Mesenteric fat pad (tissue), 1 donor: ENCODE data around the gene ASCL1. TPM values are rescaled to one million over a fixed set of nuclear protein-coding genes. Genes with fewer than 3 reads are reported as not detected.

Experiments
- DNase-seq: peaks from one replicate; pipeline ENCODE4 v3.0.0-alpha.2; 2020; ENCODE audit warnings: low spot score
- total RNA-seq: library from RNA; stranded (reverse); fragmentation: NEBNext Ultra II Directional; extraction: Animal tissue kit (Norgen Biotek cat#: 25700); gene quantifications from one replicate; pipeline ENCODE4 v1.2.1, GENCODE V29; 2021
- donor health status: DM: yes; HTN: yes; CAD: no.

The ASCL1 gene
- total RNA-seq, 1 donor from 2014 or later = not detected

DNA sequence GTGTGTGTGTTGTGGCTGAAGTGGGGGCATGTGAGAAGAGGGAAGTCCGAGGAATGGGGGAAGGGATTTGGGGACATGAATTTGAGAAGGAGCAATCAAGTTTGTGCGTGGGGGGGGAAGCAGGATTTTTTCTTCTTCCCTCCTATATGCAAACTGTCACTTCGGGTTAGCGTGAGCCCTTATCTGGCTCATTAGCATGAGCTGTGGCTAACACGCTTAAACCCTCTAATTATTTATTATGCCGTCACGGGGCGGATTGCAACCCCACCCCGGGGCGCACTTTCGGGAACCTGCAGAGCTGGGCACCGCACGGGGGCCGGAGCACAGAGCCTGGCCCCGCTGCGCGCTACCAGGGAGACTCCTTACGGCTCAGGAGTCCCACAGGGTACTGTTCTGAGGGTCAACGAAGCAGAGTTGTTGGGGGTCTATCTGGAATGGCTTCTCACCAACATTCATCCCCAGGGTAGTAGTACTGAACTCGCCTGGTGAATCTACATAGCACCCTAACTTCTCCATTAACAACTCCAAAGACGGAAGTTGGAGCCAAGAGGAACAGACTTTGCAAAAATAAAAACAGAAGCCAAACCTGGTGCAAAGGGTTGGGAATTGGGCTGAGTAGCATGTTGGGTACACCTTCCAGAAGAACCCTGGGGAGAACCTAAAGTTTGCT, 6.4 kb upstream of the ASCL1 start:
- no peak for DNase-seq

DNA sequence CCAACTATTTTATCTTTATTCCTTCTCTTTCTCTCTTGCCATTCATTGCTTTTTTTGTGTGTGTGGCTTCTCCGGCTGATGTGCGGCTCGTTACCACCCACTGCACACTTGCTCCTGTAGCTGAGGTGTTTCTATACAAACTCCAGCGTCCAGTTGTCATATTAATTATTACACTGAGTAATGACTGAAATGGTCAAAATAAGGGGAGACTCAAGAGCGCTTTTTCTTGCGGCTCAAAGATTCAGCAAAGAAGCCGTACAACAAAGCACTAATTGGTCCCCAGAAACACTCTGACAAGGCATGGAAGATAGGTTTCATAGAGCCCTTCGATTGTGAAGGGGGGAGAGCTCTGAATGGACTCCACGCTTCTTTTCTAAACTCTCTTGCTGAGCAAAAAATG, 5.6 kb upstream of the ASCL1 start:
- no peak for DNase-seq

GRCh38 chr12:102953221-102953620, 4.3 kb upstream of the ASCL1 start:
- DNase-seq = no peak

DNA sequence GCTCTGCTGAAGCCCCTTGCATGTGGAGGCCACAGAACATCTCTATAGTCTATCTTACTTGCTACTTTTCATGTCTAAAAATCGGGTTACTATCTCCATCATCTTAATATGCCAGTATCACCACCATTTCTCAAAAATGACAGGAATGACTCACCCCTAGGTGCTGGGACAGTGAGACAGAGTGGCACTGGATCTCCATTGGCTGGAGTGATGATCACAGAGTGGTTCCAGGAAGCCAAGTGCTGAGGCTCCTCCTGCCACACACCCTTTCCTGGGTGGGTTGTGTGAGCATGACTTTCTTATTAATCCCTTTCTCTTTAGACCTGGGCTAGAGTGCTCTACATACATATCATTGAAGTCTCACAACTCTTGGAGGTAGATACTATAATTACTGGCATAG, 3.3 kb upstream of the ASCL1 start:
- no peak for DNase-seq

- DNase-seq = no peak
Measured at GRCh38 chr12:102955926-102956737, 1.3 kb upstream of the ASCL1 start.

DNA sequence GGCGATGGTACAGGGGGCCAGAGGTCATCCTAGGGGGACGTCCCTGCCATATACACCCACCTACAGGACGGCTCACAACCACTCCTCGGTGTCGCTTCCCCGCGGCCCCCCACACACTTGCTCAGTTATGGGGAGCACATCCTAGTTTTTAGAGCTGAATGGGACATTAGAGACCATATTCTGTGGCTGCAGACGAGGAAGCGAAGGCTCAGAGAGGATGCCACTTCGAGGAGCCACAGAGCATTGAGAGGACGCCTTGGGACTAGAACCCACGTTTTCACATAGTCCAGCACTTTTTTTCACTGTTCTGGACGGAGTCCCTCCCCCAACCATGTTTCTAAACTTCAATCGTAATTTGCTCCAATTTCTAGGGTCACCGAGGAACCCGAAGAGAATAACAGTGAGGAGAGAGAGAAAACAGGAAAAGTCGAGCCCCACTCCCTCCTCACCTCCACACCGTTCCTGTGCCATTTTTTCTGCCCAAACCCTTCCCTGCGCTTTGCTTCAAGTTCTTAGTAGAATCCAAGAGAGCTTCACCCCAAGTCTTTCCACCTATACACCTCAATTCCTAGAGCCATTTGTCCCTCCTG, 641 bp upstream of the ASCL1 start:
- DNase-seq = no peak

DNA sequence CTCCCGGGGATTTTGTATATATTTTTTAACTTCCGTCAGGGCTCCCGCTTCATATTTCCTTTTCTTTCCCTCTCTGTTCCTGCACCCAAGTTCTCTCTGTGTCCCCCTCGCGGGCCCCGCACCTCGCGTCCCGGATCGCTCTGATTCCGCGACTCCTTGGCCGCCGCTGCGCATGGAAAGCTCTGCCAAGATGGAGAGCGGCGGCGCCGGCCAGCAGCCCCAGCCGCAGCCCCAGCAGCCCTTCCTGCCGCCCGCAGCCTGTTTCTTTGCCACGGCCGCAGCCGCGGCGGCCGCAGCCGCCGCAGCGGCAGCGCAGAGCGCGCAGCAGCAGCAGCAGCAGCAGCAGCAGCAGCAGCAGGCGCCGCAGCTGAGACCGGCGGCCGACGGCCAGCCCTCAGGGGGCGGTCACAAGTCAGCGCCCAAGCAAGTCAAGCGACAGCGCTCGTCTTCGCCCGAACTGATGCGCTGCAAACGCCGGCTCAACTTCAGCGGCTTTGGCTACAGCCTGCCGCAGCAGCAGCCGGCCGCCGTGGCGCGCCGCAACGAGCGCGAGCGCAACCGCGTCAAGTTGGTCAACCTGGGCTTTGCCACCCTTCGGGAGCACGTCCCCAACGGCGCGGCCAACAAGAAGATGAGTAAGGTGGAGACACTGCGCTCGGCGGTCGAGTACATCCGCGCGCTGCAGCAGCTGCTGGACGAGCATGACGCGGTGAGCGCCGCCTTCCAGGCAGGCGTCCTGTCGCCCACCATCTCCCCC, 777 bp downstream of the ASCL1 start:
- DNase-seq = no peak

- DNase-seq = no peak
Measured at GRCh38 chr12:102958830-102959176, 1.3 kb downstream of the ASCL1 start.

GRCh38 chr12:102959391-102959790, 1.9 kb downstream of the ASCL1 start:
- DNase-seq = no peak

- DNase-seq = no peak
Measured at GRCh38 chr12:102960766-102961465, 3.4 kb downstream of the ASCL1 start.

- no peak for DNase-seq
Measured at GRCh38 chr12:102961466-102961855, 4.0 kb downstream of the ASCL1 start.

DNA sequence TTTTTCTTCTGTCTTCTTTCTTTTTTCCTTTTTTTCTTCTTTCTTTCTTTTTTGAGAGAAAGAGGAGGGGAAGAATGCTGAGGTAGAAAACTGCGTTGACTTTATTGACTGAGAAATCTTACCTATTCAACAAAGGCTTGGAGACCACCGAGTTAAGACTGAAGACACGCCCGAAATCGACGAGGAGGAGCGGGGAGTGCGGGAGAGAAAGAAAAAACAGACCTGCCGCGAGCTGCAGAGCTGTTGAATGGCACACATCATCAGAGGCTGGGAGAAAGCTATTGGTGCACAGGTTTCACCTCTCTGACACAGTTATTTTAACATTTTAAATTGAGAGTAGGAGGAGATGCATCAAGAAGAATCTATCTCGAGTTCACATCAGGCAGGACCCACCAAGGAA, 5.1 kb downstream of the ASCL1 start:
- no peak for DNase-seq

- DNase-seq = no peak
Measured at GRCh38 chr12:102962986-102963385, 5.5 kb downstream of the ASCL1 start.

- no peak for DNase-seq
Measured at GRCh38 chr12:102963796-102964195, 6.3 kb downstream of the ASCL1 start.

GRCh38 chr12:102964872-102965271, 7.4 kb downstream of the ASCL1 start:
- no peak for DNase-seq

- no peak for DNase-seq
Measured at GRCh38 chr12:102965281-102966155, 8.0 kb downstream of the ASCL1 start.

DNA sequence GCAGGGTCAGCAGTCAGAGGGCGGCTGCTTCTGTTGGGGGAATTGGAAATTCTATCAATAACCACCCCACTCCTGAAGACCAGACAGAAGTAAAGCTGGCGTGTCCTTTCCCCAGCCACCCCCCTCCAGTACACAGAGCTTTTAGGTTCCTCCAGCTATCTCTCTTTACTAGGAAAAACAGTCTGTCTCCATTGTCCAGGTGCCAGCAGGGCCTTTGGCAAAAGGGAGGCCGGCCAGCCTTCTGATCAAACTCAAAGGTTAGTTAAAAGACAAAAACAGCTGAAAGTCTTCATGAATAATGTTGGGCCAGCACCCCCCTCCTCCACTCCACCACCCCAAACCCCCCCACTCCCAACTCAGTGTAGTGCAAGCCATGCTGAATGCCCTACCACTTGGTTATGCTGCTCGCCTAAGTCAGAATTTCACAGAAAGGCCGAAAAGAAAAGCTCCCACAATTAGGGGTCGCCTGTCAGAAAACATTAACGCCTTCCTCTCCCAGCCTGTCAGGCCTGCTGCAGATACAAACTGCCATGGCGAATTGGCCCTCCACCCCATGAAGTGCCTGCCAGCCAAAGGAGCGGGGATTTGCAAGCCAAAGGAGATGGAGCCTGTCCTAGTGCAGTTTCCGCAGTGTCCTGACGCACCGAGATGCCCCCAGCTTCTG, 8.9 kb downstream of the ASCL1 start:
- DNase-seq = no peak

GRCh38 chr12:102970780-102971179, 13.3 kb downstream of the ASCL1 start:
- no peak for DNase-seq

- DNase-seq = no peak
Measured at GRCh38 chr12:102971227-102971626, 13.8 kb downstream of the ASCL1 start.

DNA sequence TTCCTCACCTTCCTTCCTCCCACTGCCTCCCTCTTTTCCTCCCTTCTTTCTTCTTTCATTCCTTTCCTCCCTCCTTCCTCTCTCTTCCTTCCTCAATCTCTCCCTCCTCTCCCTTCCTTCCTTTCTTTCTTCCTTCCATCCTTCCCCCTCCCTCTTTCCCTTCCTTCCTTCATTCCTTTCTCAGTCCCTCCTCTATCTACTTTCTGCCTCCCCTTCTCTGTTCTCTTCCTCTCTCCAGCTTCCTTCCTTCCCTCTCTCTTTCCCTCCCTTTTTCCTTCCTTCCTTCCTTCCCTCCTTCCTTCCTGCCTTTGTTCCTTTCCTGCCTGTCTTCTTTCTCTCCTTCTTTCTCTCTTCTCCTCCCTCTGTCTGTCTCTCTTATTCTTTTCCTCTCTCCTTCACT, 16.1 kb downstream of the ASCL1 start:
- no peak for DNase-seq
